Thymus (tissue), 11 donors: ENCODE results near the gene MRPS12. TPM values are rescaled to one million over a fixed set of nuclear protein-coding genes. Genes with fewer than 3 reads are reported as not detected.
A peak's percentile ranks its signal among the peaks of the same experiment; 100 is the strongest.

Experiments
- DNase-seq, 9 donors: peaks; one replicate each; pipeline ENCODE4 v3.0.0-alpha.2; 2013; ENCODE audit warnings: low spot score in 9 of 9, low read depth in 6 of 9, missing footprints in 1 of 9
- H3K27ac ChIP-seq, 2 donors: one replicate each; pipeline ENCODE4 v1.5.1; 2013; ENCODE audit warnings: control low read depth in 1 of 2, low read depth in 1 of 2, low read length in 1 of 2, mild to moderate bottlenecking in 1 of 2, moderate library complexity in 1 of 2
- H3K27me3 ChIP-seq, 2 donors: one replicate each; pipeline ENCODE4 v1.5.1; 2013; ENCODE audit warnings: low read length in 1 of 2; ENCODE audit not compliant: control insufficient read depth in 2 of 2, insufficient read depth in 1 of 2
- H3K36me3 ChIP-seq, 2 donors: one replicate each; pipeline ENCODE4 v1.5.1; 2013; ENCODE audit warnings: low read length in 1 of 2, mild to moderate bottlenecking in 1 of 2, moderate library complexity in 1 of 2; ENCODE audit not compliant: control insufficient read depth in 2 of 2, insufficient read depth in 2 of 2
- H3K4me1 ChIP-seq, 2 donors: one replicate each; pipeline ENCODE4 v1.5.1; 2013; ENCODE audit warnings: low read length in 2 of 2; ENCODE audit not compliant: control insufficient read depth in 2 of 2, insufficient read depth in 2 of 2
- H3K4me3 ChIP-seq, 2 donors: one replicate each; pipeline ENCODE4 v1.5.1; 2013; ENCODE audit warnings: low read length in 2 of 2, control low read depth in 1 of 2, mild to moderate bottlenecking in 1 of 2
- H3K9me3 ChIP-seq, 2 donors: one replicate each; pipeline ENCODE4 v1.5.1; 2013; ENCODE audit warnings: low read length in 1 of 2, mild to moderate bottlenecking in 1 of 2; ENCODE audit not compliant: control insufficient read depth in 2 of 2, insufficient read depth in 1 of 2
- WGBS: extraction: QIAGEN DNeasy Blood & Tissue Kit; methylation state at CpG from one replicate; pipeline ENCODE4 v1.1.7; 2013; 5-methylcytosine and 5-hydroxymethylcytosine counted together
- polyA plus RNA-seq: library from polyadenylated mRNA; stranded (reverse); fragments of 200-250 nt; gene quantifications from one replicate; pipeline ENCODE4 v1.2.3, GENCODE V29; 2013
- total RNA-seq: library from RNA; stranded (reverse); fragments of 120-200 nt; gene quantifications from one replicate; pipeline ENCODE4 v1.2.4, GENCODE V29; 2013
- donor health status: healthy.

MRPS12 gene
- total and polyA plus RNA-seq, 2 donors, result 26.2 to 32.1 TPM

DNA sequence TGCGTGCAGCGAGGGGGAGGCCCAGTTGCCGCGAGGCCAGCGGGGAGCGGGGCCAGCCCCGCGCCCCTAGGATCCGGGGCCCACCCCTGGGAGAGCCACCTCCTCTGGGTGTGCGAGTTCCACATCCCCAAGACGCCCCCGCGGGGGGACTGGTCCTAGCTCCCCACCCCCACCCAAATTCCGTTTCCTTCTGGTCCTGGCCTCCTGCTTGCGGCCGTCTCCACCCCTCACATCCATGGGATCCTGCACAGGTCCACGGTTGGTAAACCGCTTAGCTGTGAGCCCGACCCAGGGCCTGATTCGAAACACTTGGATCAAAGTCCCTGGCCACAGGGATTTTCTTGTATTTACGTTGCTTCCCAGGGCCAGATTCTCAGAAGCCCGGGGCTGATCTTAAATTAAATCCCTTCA is 45.1 kb downstream of the MRPS12 start:
- no peak for DNase-seq
- WGBS, result 33% methylated on average over 20 of the region's 22 CpGs

DNA sequence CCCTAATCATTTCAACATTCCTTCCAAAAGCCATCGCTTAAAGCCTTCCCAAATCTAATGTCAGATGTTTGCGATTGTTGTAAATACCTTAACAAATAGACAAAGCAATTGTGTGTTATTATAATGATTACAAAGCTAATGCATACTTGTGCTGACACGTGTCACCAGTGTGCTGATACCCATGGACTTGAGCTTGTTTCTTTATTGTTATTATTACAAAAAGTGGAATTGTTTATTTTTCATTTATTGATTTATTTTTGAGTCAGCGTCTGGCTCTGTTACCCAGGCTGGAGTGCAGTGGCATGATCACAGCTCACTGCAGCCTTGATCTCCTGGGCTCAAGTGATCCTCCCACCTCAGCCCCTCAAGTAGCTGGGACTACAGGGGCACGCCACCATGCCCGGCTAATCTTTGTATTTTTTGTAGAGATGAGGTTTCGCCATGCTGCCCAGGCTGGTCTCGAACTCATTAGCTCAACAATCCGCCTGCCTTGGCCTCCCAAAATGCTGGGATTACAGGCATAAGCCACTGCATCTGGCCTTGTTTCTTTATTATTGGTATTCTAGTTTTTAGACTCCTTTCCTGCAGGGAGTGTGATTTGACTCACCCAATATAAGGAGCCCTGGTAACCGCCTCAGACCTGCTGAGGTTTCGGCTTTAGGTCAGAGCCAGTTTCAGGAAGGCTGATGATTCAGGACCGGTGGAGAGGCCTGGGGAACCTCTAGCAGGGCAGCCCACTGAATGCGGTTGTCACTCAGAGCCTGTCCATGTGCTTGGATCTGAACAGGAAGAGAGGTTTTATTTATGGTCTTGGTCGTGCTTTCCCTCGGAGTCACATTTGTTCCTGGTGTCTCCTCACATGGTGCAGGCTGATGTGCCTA is 46.9 kb downstream of the MRPS12 start:
- H3K27me3 ChIP-seq, result peaks cover 20 to 29% of the 10 kb centered on the region in 2 donors
- peaks cover 0 to 4% of the 10 kb centered on the region in 2 donors for H3K4me1 ChIP-seq
- no peaks in the 10 kb centered on the region for H3K36me3 ChIP-seq
- 74% methylated on average over 15 of the region's 15 CpGs for WGBS
- no peak overlapping the region for H3K27ac ChIP-seq
- H3K9me3 ChIP-seq, result peaks cover 0 to 10% of the 10 kb centered on the region in 2 donors
- H3K4me3 ChIP-seq, result no peak overlapping the region
- DNase-seq, result no peak

More for the DNA sequence above, 45.1 kb downstream of the MRPS12 start:
- no peak overlapping the region for H3K27ac ChIP-seq
- H3K4me3 ChIP-seq, result peak overlapping the region in 1 of 2 donors; percentile 33
- H3K4me1 ChIP-seq, result peaks cover 0 to 4% of the 10 kb centered on the region in 2 donors
- peaks cover 20 to 29% of the 10 kb centered on the region in 2 donors for H3K27me3 ChIP-seq
- H3K9me3 ChIP-seq, result peaks cover 0 to 6% of the 10 kb centered on the region in 2 donors
- no peaks in the 10 kb centered on the region for H3K36me3 ChIP-seq

DNA sequence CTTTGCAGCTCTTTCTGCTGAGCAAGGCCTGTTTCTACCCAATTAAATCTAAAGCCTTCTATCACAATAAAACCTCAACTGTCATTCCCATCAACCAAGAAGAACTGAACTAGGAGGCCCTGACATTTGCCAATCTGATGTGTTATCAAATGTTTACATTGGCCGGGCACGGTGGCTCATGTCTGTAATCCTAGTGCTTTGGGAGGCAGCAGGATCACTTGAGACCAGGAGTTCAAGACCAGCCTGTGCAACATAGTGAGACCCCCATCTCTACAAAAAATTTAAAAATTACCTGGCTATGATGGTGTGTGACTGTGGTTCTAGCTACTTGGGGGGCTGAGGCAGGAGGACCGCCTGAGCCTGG is 47.6 kb downstream of the MRPS12 start:
- peaks cover 0 to 4% of the 10 kb centered on the region in 2 donors for H3K4me1 ChIP-seq
- WGBS, result 94% methylated on average over 3 of the region's 3 CpGs
- H3K4me3 ChIP-seq, result no peak overlapping the region
- H3K9me3 ChIP-seq, result peaks cover 0 to 10% of the 10 kb centered on the region in 2 donors
- H3K27me3 ChIP-seq, result peaks cover 20 to 29% of the 10 kb centered on the region in 2 donors
- H3K36me3 ChIP-seq, result no peaks in the 10 kb centered on the region
- no peak overlapping the region for H3K27ac ChIP-seq
- DNase-seq, result no peak

- WGBS, result 90% methylated on average over 5 of the region's 5 CpGs
- Histone ChIP-seq H3K36me3 (no peaks in the 10 kb centered on the region), H3K4me1 (peaks cover 0 to 4% of the 10 kb centered on the region in 2 donors), H3K27me3 (peaks cover 15 to 19% of the 10 kb centered on the region in 2 donors), H3K4me3 (no peak overlapping the region), H3K27ac (no peak overlapping the region), H3K9me3 (peaks cover 0 to 10% of the 10 kb centered on the region in 2 donors)
- DNase-seq, result no peak
These were observed 49.1 kb downstream of the MRPS12 start for GRCh38 chr19:38979812-38980211.

- 96% methylated on average over 10 of the region's 10 CpGs for WGBS
- Histone ChIP-seq H3K4me3 (no peak overlapping the region), H3K27ac (no peak overlapping the region), H3K9me3 (peaks cover 0 to 10% of the 10 kb centered on the region in 2 donors), H3K4me1 (peaks cover 0 to 4% of the 10 kb centered on the region in 2 donors), H3K27me3 (peaks cover 5 to 11% of the 10 kb centered on the region in 2 donors), H3K36me3 (no peaks in the 10 kb centered on the region)
- no peak for DNase-seq
These were observed 50.0 kb downstream of the MRPS12 start for GRCh38 chr19:38980583-38981374.

Other genes with a start within 250 kb of the MRPS12 start
- gene CAPN12, start 186.5 kb upstream of the MRPS12 start, total RNA-seq, result 1.6 TPM
- gene CAPN12, start 186.5 kb upstream of the MRPS12 start, polyA plus RNA-seq, result 6.5 TPM
- 7.0 TPM for gene LGALS7, start 157.4 kb upstream of the MRPS12 start, total RNA-seq
- gene LGALS7, start 157.4 kb upstream of the MRPS12 start, polyA plus RNA-seq, result 129 TPM
- gene LGALS7B, start 141.7 kb upstream of the MRPS12 start, total RNA-seq, result 14.7 TPM
- gene LGALS7B, start 141.7 kb upstream of the MRPS12 start, polyA plus RNA-seq, result 234 TPM
- 1.1 TPM for gene LGALS4, start 118.0 kb upstream of the MRPS12 start, total RNA-seq
- gene LGALS4, start 118.0 kb upstream of the MRPS12 start, polyA plus RNA-seq, result 6.8 TPM
- 37.4 TPM for gene ECH1, start 99.2 kb upstream of the MRPS12 start, total RNA-seq
- 178 TPM for gene ECH1, start 99.2 kb upstream of the MRPS12 start, polyA plus RNA-seq
- 269 TPM for gene HNRNPL, start 81.0 kb upstream of the MRPS12 start, total RNA-seq
- gene HNRNPL, start 81.0 kb upstream of the MRPS12 start, polyA plus RNA-seq, result 198 TPM
- gene RINL, start 52.7 kb upstream of the MRPS12 start, total RNA-seq, result 26.9 TPM
- 38.2 TPM for gene RINL, start 52.7 kb upstream of the MRPS12 start, polyA plus RNA-seq
- gene SIRT2, start 31.3 kb upstream of the MRPS12 start, total RNA-seq, result 26.8 TPM
- 38.3 TPM for gene SIRT2, start 31.3 kb upstream of the MRPS12 start, polyA plus RNA-seq
- gene NFKBIB, start 31.0 kb upstream of the MRPS12 start, total RNA-seq, result 12.6 TPM
- gene NFKBIB, start 31.0 kb upstream of the MRPS12 start, polyA plus RNA-seq, result 23.6 TPM
- 0.28 TPM for gene CCER2, start 18.8 kb upstream of the MRPS12 start, total RNA-seq
- gene CCER2, start 18.8 kb upstream of the MRPS12 start, polyA plus RNA-seq, result 2.1 TPM
- gene SARS2, start 181 bp upstream of the MRPS12 start, total RNA-seq, result 15.0 TPM
- 30.9 TPM for gene SARS2, start 181 bp upstream of the MRPS12 start, polyA plus RNA-seq
- gene FBXO17, start 44.8 kb downstream of the MRPS12 start, total RNA-seq, result 3.8 TPM
- 4.0 TPM for gene FBXO17, start 44.8 kb downstream of the MRPS12 start, polyA plus RNA-seq
- 2.6 TPM for gene FBXO27, start 101.6 kb downstream of the MRPS12 start, total RNA-seq
- gene FBXO27, start 101.6 kb downstream of the MRPS12 start, polyA plus RNA-seq, result 9.0 TPM
- under 0.01 TPM for gene ACP7, start 153.4 kb downstream of the MRPS12 start, total RNA-seq
- gene ACP7, start 153.4 kb downstream of the MRPS12 start, polyA plus RNA-seq, result 0.11 TPM
- 1.9 TPM for gene PAK4, start 194.8 kb downstream of the MRPS12 start, total RNA-seq
- gene PAK4, start 194.8 kb downstream of the MRPS12 start, polyA plus RNA-seq, result 14.4 TPM